ENCODE measurements around the gene KIF26A. TPM values are rescaled to one million over a fixed set of nuclear protein-coding genes. Genes with fewer than 3 reads are reported as not detected.

KIF26A gene
- polyA plus RNA-seq, 1 of the 3 experiments (the other 2 are of a cell fraction) = 1.7 TPM

DNA sequence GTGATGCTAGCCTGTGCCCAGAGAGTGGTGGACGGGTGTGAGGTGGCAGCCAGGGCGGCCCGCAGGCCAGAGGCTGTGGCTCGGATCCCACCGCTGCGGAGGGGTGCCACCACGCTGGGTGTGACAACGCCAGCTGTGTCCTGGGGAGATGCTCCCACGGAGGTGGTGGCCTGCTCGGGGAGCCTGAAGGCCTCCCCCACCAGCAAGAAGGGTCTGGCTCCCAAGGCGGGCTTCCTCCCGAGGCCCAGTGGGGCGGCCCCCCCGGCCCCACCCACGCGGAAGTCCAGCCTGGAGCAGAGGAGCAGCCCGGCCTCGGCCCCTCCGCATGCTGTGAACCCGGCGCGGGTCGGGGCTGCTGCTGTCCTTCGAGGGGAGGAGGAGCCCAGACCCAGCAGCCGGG lies 38.2 kb downstream of the KIF26A start (continued):
- TF ChIP-seq CTCF (IDR thresholded peaks at IDR 0.05) (no peak), NRF1 (IDR thresholded peaks at IDR 0.05; ENCODE audit: low read depth, low read length) (no peak)

- TF ChIP-seq SIN3A (IDR thresholded peaks at IDR 0.05; ENCODE audit: borderline replicate concordance, low read depth, low read length) (no peak), YY1 (IDR thresholded peaks at IDR 0.05; ENCODE audit: low read depth) (no peak), USF1 (IDR thresholded peaks at IDR 0.05; ENCODE audit: borderline replicate concordance, low read depth) (no peak), RXRA (IDR thresholded peaks at IDR 0.05; ENCODE audit: borderline replicate concordance, low read depth) (no peak), RFX5 (IDR thresholded peaks at IDR 0.05; ENCODE audit: low read length) (no peak), EZH2phosphoT487 (IDR thresholded peaks at IDR 0.05; ENCODE audit: borderline replicate concordance, low read depth) (no peak), FOSL2 (IDR thresholded peaks at IDR 0.05; ENCODE audit: borderline replicate concordance, low read depth) (no peak), CTCF (IDR thresholded peaks at IDR 0.05) (no peak), FOXM1 (IDR thresholded peaks at IDR 0.05; ENCODE audit: low read depth) (no peak), MXI1 (IDR thresholded peaks at IDR 0.05; ENCODE audit: low read depth, low read length) (no peak), TAF1 (IDR thresholded peaks at IDR 0.05; ENCODE audit: borderline replicate concordance, low read depth, low read length) (no peak), GABPA (IDR thresholded peaks at IDR 0.05; ENCODE audit: low read depth) (no peak)
- TF ChIP-seq, protein P1, sequence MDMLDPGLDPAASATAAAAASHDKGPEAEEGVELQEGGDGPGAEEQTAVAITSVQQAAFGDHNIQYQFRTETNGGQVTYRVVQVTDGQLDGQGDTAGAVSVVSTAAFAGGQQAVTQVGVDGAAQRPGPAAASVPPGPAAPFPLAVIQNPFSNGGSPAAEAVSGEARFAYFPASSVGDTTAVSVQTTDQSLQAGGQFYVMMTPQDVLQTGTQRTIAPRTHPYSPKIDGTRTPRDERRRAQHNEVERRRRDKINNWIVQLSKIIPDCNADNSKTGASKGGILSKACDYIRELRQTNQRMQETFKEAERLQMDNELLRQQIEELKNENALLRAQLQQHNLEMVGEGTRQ (IDR thresholded peaks at IDR 0.05; ENCODE audit: borderline replicate concordance, low read depth, low read length) = no peak
- Histone ChIP-seq H2AFZ (ENCODE audit: low read depth) (no peak overlapping the region), H3K79me2 (ENCODE audit: insufficient read depth) (no peaks in the 10 kb centered on the region), H4K20me1 (ENCODE audit: insufficient read depth) (no peaks in the 10 kb centered on the region), H3K4me1 (ENCODE audit: control insufficient read depth in 1 of 2, insufficient read depth in 2 of 2, low read depth in 1 of 2, low read length in 1 of 2) (no peaks in the 10 kb centered on the region; a peak in 1 of 4 replicates), H3K4me2 (no peak overlapping the region), H3K9me2 (no peaks in the 10 kb centered on the region), H3K36me3 (replicated peaks in 1 of 2; ENCODE audit: control insufficient read depth in 1 of 2, insufficient read depth in 2 of 2, low read length in 1 of 2) (no peaks in the 10 kb centered on the region), H3K9me3 (no peaks in the 10 kb centered on the region), H3K27ac (ENCODE audit: low read depth in 2 of 2, low read length in 1 of 2) (no peak overlapping the region; a peak in 1 of 4 replicates), H3K27me3 (ENCODE audit: insufficient read depth) (no peaks in the 10 kb centered on the region), H3K4me3 (ENCODE audit: low read depth in 2 of 2, low read length in 1 of 2) (no peak overlapping the region), H3F3A (replicated peaks; ENCODE audit: insufficient read depth) (no peaks in the 10 kb centered on the region), H3K9ac (no peak overlapping the region)
- ChIA-PET POLR2A (no interaction called here), CTCF (interaction anchor here (1.1 kb wide), 1 partner anchor 10 kb away, joined by 6 read pairs; no protein-coding TSS in a partner anchor)
- WGBS (ENCODE audit: low lambda C conversion rate) = 87% methylated on average over 14 of the region's 38 CpGs
- DNase-seq = no peak
Measured at GRCh38 chr14:104177411-104177810, 39.0 kb downstream of the KIF26A start.

Measured in SK-N-SH (cell line).